Measurements from ENCODE around the gene PRKD3. TPM values are rescaled to one million over a fixed set of nuclear protein-coding genes. Genes with fewer than 3 reads are reported as not detected.

Gene PRKD3
- total and polyA plus RNA-seq, 9 of the 15 experiments (the other 6 are each of a cell fraction or from before 2014, with no cell fraction given), result 4.7 to 26.7 (median 17.0) TPM

- H4K20me1 ChIP-seq (replicated peaks; ENCODE audit: control insufficient read depth, insufficient read depth, low read length), result no peaks in the 10 kb centered on the region
- no peaks in the 10 kb centered on the region for H3K79me2 ChIP-seq (ENCODE audit: control insufficient read depth, insufficient read depth, low read length)
- ChIA-PET POLR2A (no interaction called here), CTCF (ENCODE audit: low intra/inter-chr PET ratio) (no interaction called here)
- TF ChIP-seq RAD21 (CRISPR knock-in tag; conservative IDR thresholded peaks at IDR 0.05 in 1 of 2, IDR thresholded peaks at IDR 0.05 in 1 of 2) (peak in 1 of 2 experiments; percentile 16; a peak in 1 of 4 replicates), BCLAF1 (IDR thresholded peaks at IDR 0.05; ENCODE audit: borderline replicate concordance in 1 of 2, control insufficient read depth in 1 of 2, low read depth in 2 of 2, low read length in 1 of 2) (no peak)
- TF ChIP-seq, protein P1, sequence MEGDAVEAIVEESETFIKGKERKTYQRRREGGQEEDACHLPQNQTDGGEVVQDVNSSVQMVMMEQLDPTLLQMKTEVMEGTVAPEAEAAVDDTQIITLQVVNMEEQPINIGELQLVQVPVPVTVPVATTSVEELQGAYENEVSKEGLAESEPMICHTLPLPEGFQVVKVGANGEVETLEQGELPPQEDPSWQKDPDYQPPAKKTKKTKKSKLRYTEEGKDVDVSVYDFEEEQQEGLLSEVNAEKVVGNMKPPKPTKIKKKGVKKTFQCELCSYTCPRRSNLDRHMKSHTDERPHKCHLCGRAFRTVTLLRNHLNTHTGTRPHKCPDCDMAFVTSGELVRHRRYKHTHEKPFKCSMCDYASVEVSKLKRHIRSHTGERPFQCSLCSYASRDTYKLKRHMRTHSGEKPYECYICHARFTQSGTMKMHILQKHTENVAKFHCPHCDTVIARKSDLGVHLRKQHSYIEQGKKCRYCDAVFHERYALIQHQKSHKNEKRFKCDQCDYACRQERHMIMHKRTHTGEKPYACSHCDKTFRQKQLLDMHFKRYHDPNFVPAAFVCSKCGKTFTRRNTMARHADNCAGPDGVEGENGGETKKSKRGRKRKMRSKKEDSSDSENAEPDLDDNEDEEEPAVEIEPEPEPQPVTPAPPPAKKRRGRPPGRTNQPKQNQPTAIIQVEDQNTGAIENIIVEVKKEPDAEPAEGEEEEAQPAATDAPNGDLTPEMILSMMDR (IDR thresholded peaks at IDR 0.05 in 2 of 3, conservative IDR thresholded peaks at IDR 0.05 in 1 of 3; ENCODE audit: insufficient read depth in 2 of 3, low read depth in 1 of 3, low read length in 3 of 3), result peak in 2 of 3 experiments; percentile 17 to 26; a peak in 1 of 6 replicates
- H3K27ac ChIP-seq (ENCODE audit: extremely low read depth, low read depth, low read length), result no peak overlapping the region
- no peak for FAIRE-seq
- in situ Hi-C loops (cut with MboI), result no loop called here
- DNase-seq (ENCODE audit: extremely low read depth in 1 of 4, low spot score in 3 of 4), result no peak
- no peak overlapping the region for H2AFZ ChIP-seq (ENCODE audit: low read depth, low read length)
- intact Hi-C loops (cut with micrococcal nuclease), result loop anchor here (5.0 kb wide), 1 partner anchor 115 kb away; no protein-coding TSS in a partner anchor
- H3K27me3 ChIP-seq (ENCODE audit: control insufficient read depth in 2 of 2, insufficient read depth in 2 of 2, low read length in 2 of 2), result no peaks in the 10 kb centered on the region
- no peak for ATAC-seq
- H3K9me3 ChIP-seq (replicated peaks; ENCODE audit: control insufficient read depth, insufficient read depth, low read depth, low read length), result no peaks in the 10 kb centered on the region
- no peaks in the 10 kb centered on the region for H3K4me1 ChIP-seq (replicated peaks in 1 of 2; ENCODE audit: control insufficient read depth in 2 of 2, insufficient read depth in 2 of 2, low read length in 2 of 2)
- H3K4me3 ChIP-seq, result no peak overlapping the region
- no peaks in the 10 kb centered on the region for H3K9me1 ChIP-seq (ENCODE audit: control insufficient read depth, insufficient read depth, low read length)
- H3K36me3 ChIP-seq (ENCODE audit: control insufficient read depth, insufficient read depth, low read length), result peaks cover 46% of the 10 kb centered on the region
- no TSS peak for BruUV-seq (replicated peaks)
- H3K9ac ChIP-seq (ENCODE audit: insufficient read depth in 1 of 2, low read depth in 2 of 2, low read length in 2 of 2), result no peak overlapping the region
- 43% methylated on average over 1 of the region's 1 CpG for WGBS (ENCODE audit: insufficient coverage, low coverage, missing lambda C conversion rate)
- no peak overlapping the region for H3K4me2 ChIP-seq (ENCODE audit: insufficient read depth, low read length)
Measured at GRCh38 chr2:37281916-37282315, 42.7 kb downstream of the PRKD3 start.
